Nephron progenitor cell (in vitro differentiated cells): ENCODE data around the gene METTL8.

Source experiments
- DNase-seq: peaks from one replicate; pipeline ENCODE4 v3.0.0; 2021
- H3K27ac Mint-ChIP-seq: 2 replicates; pipeline ENCODE4 v1.8.0; 2021; ENCODE audit warnings: mild to moderate bottlenecking, moderate library complexity, mixed read lengths
- H3K27me3 Mint-ChIP-seq: 2 replicates; pipeline ENCODE4 v1.8.0; 2021; ENCODE audit warnings: mild to moderate bottlenecking, low read depth, mixed read lengths; ENCODE audit not compliant: poor library complexity
- H3K36me3 Mint-ChIP-seq: 2 replicates; pipeline ENCODE4 v1.8.0; 2021; ENCODE audit warnings: low read depth, mixed read lengths
- H3K4me1 Mint-ChIP-seq: 2 replicates; pipeline ENCODE4 v1.8.0; 2021; ENCODE audit warnings: mixed read lengths
- H3K4me3 Mint-ChIP-seq: 2 replicates; pipeline ENCODE4 v1.8.0; 2021; ENCODE audit warnings: mild to moderate bottlenecking, moderate library complexity, mixed read lengths
- H3K9me3 Mint-ChIP-seq: 2 replicates; pipeline ENCODE4 v1.8.0; 2021; ENCODE audit warnings: mild to moderate bottlenecking, moderate library complexity, mixed read lengths
- CTCF ChIP-seq: fragments of 200-600 bp; sonication (generic); IDR thresholded peaks from 2 replicates; pipeline ENCODE4 v1.5.0; 2021; ENCODE audit warnings: antibody characterized with exemption

Gene METTL8

GRCh38 chr2:171407030-171407675, 26.6 kb downstream of the METTL8 start:
- DNase-seq = no peak
- no peak overlapping the region for H3K4me3 Mint-ChIP-seq
- peaks cover 8% of the 10 kb centered on the region for H3K36me3 Mint-ChIP-seq
- H3K9me3 Mint-ChIP-seq = peaks cover 5% of the 10 kb centered on the region
- peaks cover 11% of the 10 kb centered on the region for H3K4me1 Mint-ChIP-seq
- TF ChIP-seq CTCF = no peak
- H3K27me3 Mint-ChIP-seq = peaks cover 4% of the 10 kb centered on the region
- H3K27ac Mint-ChIP-seq = no peak overlapping the region

GRCh38 chr2:171406044-171406443, 27.7 kb downstream of the METTL8 start:
- H3K27ac Mint-ChIP-seq = no peak overlapping the region
- H3K27me3 Mint-ChIP-seq = peaks cover 4% of the 10 kb centered on the region
- no peak overlapping the region for H3K4me3 Mint-ChIP-seq
- no peak for DNase-seq
- TF ChIP-seq CTCF = no peak
- H3K4me1 Mint-ChIP-seq = peaks cover 11% of the 10 kb centered on the region
- H3K9me3 Mint-ChIP-seq = peaks cover 13% of the 10 kb centered on the region
- H3K36me3 Mint-ChIP-seq = peaks cover 17% of the 10 kb centered on the region

GRCh38 chr2:171405546-171405945, 28.2 kb downstream of the METTL8 start:
- H3K27me3 Mint-ChIP-seq = peaks cover 4% of the 10 kb centered on the region
- H3K27ac Mint-ChIP-seq = no peak overlapping the region
- H3K9me3 Mint-ChIP-seq = peaks cover 13% of the 10 kb centered on the region
- TF ChIP-seq CTCF = no peak
- peaks cover 10% of the 10 kb centered on the region for H3K4me1 Mint-ChIP-seq
- no peak for DNase-seq
- no peak overlapping the region for H3K4me3 Mint-ChIP-seq
- H3K36me3 Mint-ChIP-seq = peaks cover 17% of the 10 kb centered on the region

GRCh38 chr2:171404719-171405118, 29.1 kb downstream of the METTL8 start:
- Mint-ChIP-seq H3K4me1 (peaks cover 5% of the 10 kb centered on the region), H3K27me3 (peaks cover 4% of the 10 kb centered on the region), H3K9me3 (peaks cover 13% of the 10 kb centered on the region), H3K36me3 (peaks cover 17% of the 10 kb centered on the region), H3K4me3 (no peak overlapping the region), H3K27ac (no peak overlapping the region)
- DNase-seq = no peak
- TF ChIP-seq CTCF = no peak

GRCh38 chr2:171404261-171404660, 29.5 kb downstream of the METTL8 start:
- H3K36me3 Mint-ChIP-seq = peaks cover 17% of the 10 kb centered on the region
- no peak for TF ChIP-seq CTCF
- DNase-seq = no peak
- H3K27me3 Mint-ChIP-seq = peaks cover under 1% of the 10 kb centered on the region
- no peak overlapping the region for H3K27ac Mint-ChIP-seq
- peaks cover under 1% of the 10 kb centered on the region for H3K4me1 Mint-ChIP-seq
- peaks cover 13% of the 10 kb centered on the region for H3K9me3 Mint-ChIP-seq
- no peak overlapping the region for H3K4me3 Mint-ChIP-seq

- H3K36me3 Mint-ChIP-seq = peaks cover 21% of the 10 kb centered on the region
- TF ChIP-seq CTCF = no peak
- no peaks in the 10 kb centered on the region for H3K4me1 Mint-ChIP-seq
These were observed 30.7 kb downstream of the METTL8 start for GRCh38 chr2:171402906-171403580.

More at GRCh38 chr2:171402906-171403580, 30.7 kb downstream of the METTL8 start:
- Mint-ChIP-seq H3K27me3 (no peaks in the 10 kb centered on the region), H3K9me3 (peaks cover 13% of the 10 kb centered on the region), H3K27ac (no peak overlapping the region), H3K4me3 (no peak overlapping the region)
- no peak for DNase-seq
